H1 (cell line): Measurements from ENCODE around the gene MYLK2. TPM values are rescaled to one million over a fixed set of nuclear protein-coding genes. Genes with fewer than 3 reads are reported as not detected.

ENCODE experiments used
- CEBPB ChIP-seq: IDR thresholded peaks from 2 replicates; pipeline ENCODE4 v1.6.1; 2012; ENCODE audit warnings: low read depth, low read length
- EGR1 ChIP-seq: IDR thresholded peaks from 2 replicates; pipeline ENCODE4 v1.6.1; 2011; ENCODE audit warnings: low read depth, low read length, borderline replicate concordance
- EP300 ChIP-seq, 2 experiments: IDR thresholded peaks; 1 replicate in 1 of 2; 2 replicates in 1 of 2; pipeline ENCODE4 v1.6.1; 2011 to 2012; ENCODE audit warnings: low read depth in 2 of 2, low read length in 2 of 2, mild to moderate bottlenecking in 2 of 2, borderline replicate concordance in 1 of 2, inconsistent platforms in 1 of 2, moderate library complexity in 1 of 2
- GABPA ChIP-seq: IDR thresholded peaks from 2 replicates; pipeline ENCODE4 v1.6.1; 2011; ENCODE audit warnings: mild to moderate bottlenecking, low read length, moderate library complexity, borderline replicate concordance; ENCODE audit not compliant: insufficient read depth
- GTF2F1 ChIP-seq: IDR thresholded peaks from 2 replicates; pipeline ENCODE4 v1.6.1; 2012; ENCODE audit warnings: low read depth, low read length, improper control_type of control experiment, borderline replicate concordance
- JUND ChIP-seq: IDR thresholded peaks from 2 replicates; pipeline ENCODE4 v1.6.1; 2011; ENCODE audit warnings: mild to moderate bottlenecking, improper control_type of control experiment, low read length
- KDM1A ChIP-seq: fragments of 200-600, 300-600 bp; sonication (generic); IDR thresholded peaks from 2 replicates; pipeline ENCODE4 v1.7.1; 2016; ENCODE audit warnings: mild to moderate bottlenecking, low read length, borderline replicate concordance
- NANOG ChIP-seq: IDR thresholded peaks from 2 replicates; pipeline ENCODE4 v1.6.1; 2011; ENCODE audit warnings: low read length, low read depth, mild to moderate bottlenecking, inconsistent platforms; ENCODE audit not compliant: insufficient read depth, poor library complexity, severe bottlenecking
- PHF8 ChIP-seq: fragments of 200-600 bp; sonication (generic); conservative IDR thresholded peaks from 2 replicates; pipeline ENCODE4 v1.7.1; 2012; ENCODE audit warnings: low read depth, mild to moderate bottlenecking, inconsistent platforms, low read length, moderate library complexity
- RAD21 ChIP-seq, 2 experiments: IDR thresholded peaks in 1 of 2; conservative IDR thresholded peaks in 1 of 2; 2 replicates each; pipeline ENCODE4 v1.6.1; 2011; ENCODE audit warnings: low read depth in 2 of 2, low read length in 2 of 2, improper control_type of control experiment in 1 of 2, inconsistent platforms in 1 of 2, mild to moderate bottlenecking in 1 of 2, moderate library complexity in 1 of 2
- RFX5 ChIP-seq: IDR thresholded peaks from 2 replicates; pipeline ENCODE4 v1.6.1; 2011; ENCODE audit warnings: low read depth, low read length, improper control_type of control experiment, borderline replicate concordance
- SIN3A ChIP-seq, 2 experiments: IDR thresholded peaks in 1 of 2; conservative IDR thresholded peaks in 1 of 2; 2 replicates each; pipeline ENCODE4 v1.6.1; 2011 to 2012; ENCODE audit warnings: low read length in 2 of 2, improper control_type of control experiment in 1 of 2, low read depth in 1 of 2, mild to moderate bottlenecking in 1 of 2
- SIRT6 ChIP-seq: IDR thresholded peaks from one replicate; pipeline ENCODE4 v1.7.1; 2012; ENCODE audit warnings: low read length, inconsistent platforms
- SP4 ChIP-seq: IDR thresholded peaks from 2 replicates; pipeline ENCODE4 v1.6.1; 2012; ENCODE audit warnings: low read length, inconsistent platforms
- TAF7 ChIP-seq: optimal IDR thresholded peaks from 2 replicates; pipeline ENCODE3; 2011; ENCODE audit warnings: low read depth, mild to moderate bottlenecking, inconsistent platforms, low read length, moderate library complexity, borderline replicate concordance
- TBP ChIP-seq: IDR thresholded peaks from 2 replicates; pipeline ENCODE4 v1.6.1; 2011; ENCODE audit warnings: low read depth, low read length, improper control_type of control experiment
- polyA plus RNA-seq, 7 experiments: library from polyadenylated mRNA; depleted of rRNA in 3 of 7; stranded (reverse) in 5 of 7; unstranded in 2 of 7; fragments of >200 nt in 5 of 7; fragments of 200-250 nt in 2 of 7; gene quantifications; 1 replicate in 5 of 7; 2 replicates in 1 of 7; 4 replicates in 1 of 7; pipeline versions ENCODE4 v1.2.1 to v1.2.3, GENCODE V29; 2011 to 2013; ENCODE audit warnings: missing spikeins in 2 of 7, mixed read lengths in 2 of 7
- total RNA-seq: library from RNA; stranded (reverse); fragmentation: NEBNext Ultra II Directional; extraction: Animal tissue kit (Norgen Biotek cat#: 25700); gene quantifications from 2 replicates; pipeline ENCODE4 v1.2.1, GENCODE V29; 2021
- TF ChIP-seq, protein P1 (sequence below): IDR thresholded peaks from 2 replicates; pipeline ENCODE4 v1.6.1; 2011; ENCODE audit warnings: low read length, improper control_type of control experiment

MYLK2 gene
- total and polyA plus RNA-seq, 2 of the 8 experiments (the other 6 are each of a cell fraction or from before 2014, with no cell fraction given) = 0.22 to 0.26 TPM

DNA sequence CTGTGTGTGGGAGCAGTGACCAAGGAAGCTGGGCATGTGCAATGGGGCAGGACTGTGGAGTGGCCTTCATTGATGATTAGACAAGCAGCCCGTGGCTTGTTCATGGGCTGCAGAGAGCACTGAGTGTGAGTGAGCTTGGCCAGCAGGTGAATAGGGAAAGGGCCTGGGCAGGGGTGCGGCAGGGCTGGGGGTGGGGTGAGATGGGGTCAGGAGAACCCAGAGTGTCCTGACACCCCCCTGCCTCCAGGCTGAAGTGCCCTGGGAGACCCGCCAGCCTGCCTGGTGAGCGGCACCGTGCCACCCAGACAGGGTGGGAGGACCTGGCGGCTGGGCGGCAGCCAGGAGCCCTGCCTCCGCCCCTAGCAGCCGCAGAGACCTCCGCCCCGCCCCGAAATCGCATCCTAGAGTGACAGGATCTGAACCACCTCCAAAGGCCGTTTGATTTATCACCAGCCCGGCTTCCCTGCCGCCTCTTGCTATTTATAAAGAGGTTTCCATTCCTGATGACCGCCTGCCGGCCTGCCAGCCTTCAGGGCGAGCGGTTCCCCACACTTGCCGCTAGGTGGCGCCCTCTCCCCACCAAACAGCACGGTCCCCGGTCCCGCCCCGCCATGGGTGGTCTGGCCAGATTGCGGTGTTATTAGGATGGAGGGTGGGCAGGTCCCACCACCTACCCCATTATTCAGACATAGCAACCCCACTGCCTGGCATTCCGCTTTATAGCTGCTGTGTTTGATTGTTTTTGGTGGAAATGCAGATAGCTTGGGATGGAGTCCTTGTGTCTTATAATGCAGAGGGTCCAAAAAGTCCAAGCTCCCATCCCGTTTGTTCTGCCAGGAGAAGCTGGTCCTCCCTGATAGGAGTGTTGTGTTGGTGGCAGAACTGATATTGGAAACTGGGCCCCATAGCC lies 3.5 kb downstream of the MYLK2 start (continued):
- TF ChIP-seq, protein P1, sequence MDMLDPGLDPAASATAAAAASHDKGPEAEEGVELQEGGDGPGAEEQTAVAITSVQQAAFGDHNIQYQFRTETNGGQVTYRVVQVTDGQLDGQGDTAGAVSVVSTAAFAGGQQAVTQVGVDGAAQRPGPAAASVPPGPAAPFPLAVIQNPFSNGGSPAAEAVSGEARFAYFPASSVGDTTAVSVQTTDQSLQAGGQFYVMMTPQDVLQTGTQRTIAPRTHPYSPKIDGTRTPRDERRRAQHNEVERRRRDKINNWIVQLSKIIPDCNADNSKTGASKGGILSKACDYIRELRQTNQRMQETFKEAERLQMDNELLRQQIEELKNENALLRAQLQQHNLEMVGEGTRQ = 0 out of 2 replicates have a peak, but pooled peaks have one; percentile 33
- TF ChIP-seq GTF2F1 (peak; percentile 63; the same call in 1 of the 2 replicates), TBP (peak; percentile 65; the same call in 1 of the 2 replicates), EGR1 (no peak), RFX5 (0 out of 2 replicates have a peak, but pooled peaks have one; percentile 26), PHF8 (no peak), KDM1A (peak; percentile 75; the same call in 1 of the 2 replicates), NANOG (peak; percentile 17), EP300 (IDR thresholded peaks at IDR 0.05; ENCODE audit: borderline replicate concordance in 1 of 2, low read depth in 2 of 2, low read length in 2 of 2) (peak in 1 of 2 experiments; percentile 83; a peak in 1 of 3 replicates), SP4 (no peak), SIRT6 (no peak), TAF7 (peak; percentile 59), SIN3A (conservative IDR thresholded peaks at IDR 0.05 in 1 of 2, IDR thresholded peaks at IDR 0.05 in 1 of 2; ENCODE audit: low read depth in 1 of 2, low read length in 2 of 2) (peak in 1 of 2 experiments; percentile 59; a peak in 1 of 4 replicates), CEBPB (0 out of 2 replicates have a peak, but pooled peaks have one; percentile 40), GABPA (peak; percentile 42; the same call in 1 of the 2 replicates), JUND (peak; percentile 52; the same call in 1 of the 2 replicates), RAD21 (IDR thresholded peaks at IDR 0.05 in 1 of 2, conservative IDR thresholded peaks at IDR 0.05 in 1 of 2; ENCODE audit: low read depth in 2 of 2, low read length in 2 of 2) (peak; percentile 100)
